SK-N-MC (cell line): ENCODE data around the gene PIWIL1.

Source experiments
- EZH2 ChIP-seq: fragments of 200-600 bp; sonication (generic); IDR thresholded peaks from one replicate; pipeline ENCODE4 v1.6.1; 2017; ENCODE audit warnings: antibody characterized with exemption
- FOXP2 ChIP-seq: optimal IDR thresholded peaks from 2 replicates; pipeline ENCODE3; 2011; ENCODE audit warnings: mild to moderate bottlenecking, moderate library complexity; ENCODE audit not compliant: insufficient read depth; ENCODE audit errors: extremely low read length, control extremely low read depth
- POLR2AphosphoS5 ChIP-seq: IDR thresholded peaks from 2 replicates; pipeline ENCODE4 v1.6.1; 2012; ENCODE audit warnings: mild to moderate bottlenecking, low read depth, low read length, borderline replicate concordance

GRCh38 chr12:130420071-130420470 is 82.4 kb downstream of the PIWIL1 start:
- TF ChIP-seq EZH2 (no peak), POLR2AphosphoS5 (no peak), FOXP2 (no peak)
